ENCODE measurements around the gene COL9A3.

The COL9A3 gene

GRCh38 chr20:62812181-62812906 is 4.5 kb upstream of the COL9A3 start:
- DNase-seq: no peak

GRCh38 chr20:62812907-62813200 is 4.0 kb upstream of the COL9A3 start:
- no peak for DNase-seq

DNA sequence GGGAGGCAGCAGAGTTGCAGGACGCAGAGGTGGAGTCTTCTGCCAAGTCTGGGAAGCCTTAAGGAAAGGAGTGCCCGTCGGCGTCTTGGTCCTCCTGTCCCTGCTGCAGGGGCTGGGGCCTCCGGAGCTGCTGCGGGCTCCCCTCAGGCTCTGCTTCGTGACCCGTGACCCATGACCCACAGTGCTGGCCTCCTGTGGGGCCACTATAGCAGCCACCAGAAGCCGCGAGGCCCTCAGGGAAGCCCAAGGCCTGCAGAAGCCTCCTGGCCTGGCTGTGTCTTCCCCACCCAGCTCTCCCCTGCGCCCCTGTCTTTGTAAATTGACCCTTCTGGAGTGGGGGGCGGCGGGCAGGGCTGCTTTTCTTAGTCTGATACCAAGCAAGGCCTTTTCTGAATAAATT is 3.3 kb upstream of the COL9A3 start:
- DNase-seq: no peak

DNA sequence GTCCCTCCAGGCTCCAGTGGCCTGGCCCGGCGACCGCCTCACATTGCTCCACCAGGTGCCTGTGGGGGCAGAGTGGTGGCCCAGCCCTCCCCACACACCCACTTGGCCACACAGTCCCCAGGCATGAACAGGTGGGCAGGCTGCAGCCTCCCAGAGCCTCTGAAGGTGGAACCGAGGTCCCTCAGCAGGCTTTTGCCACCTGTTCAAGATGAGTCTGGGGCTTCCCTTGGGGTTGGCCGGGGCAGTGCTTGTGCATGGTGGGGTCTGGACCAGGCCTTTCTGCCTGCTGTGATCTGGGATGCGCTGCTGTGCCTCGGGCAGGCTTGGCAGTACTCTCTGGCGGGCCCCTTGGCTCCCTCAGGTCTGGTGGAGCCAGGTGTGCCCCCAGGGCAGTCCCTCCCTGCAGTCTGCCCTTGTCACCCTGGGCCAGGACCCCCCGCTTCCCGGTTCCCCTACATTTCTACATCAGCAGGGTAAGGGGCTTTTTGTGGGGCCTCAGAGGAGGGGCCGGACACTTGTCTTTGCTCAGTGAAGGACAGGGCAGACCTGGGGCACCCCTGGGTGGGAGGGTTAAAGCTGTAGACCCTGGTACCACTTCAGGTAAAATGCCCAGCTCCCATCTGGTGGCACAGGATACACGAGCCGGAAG is 2.7 kb upstream of the COL9A3 start:
- DNase-seq: no peak

DNA sequence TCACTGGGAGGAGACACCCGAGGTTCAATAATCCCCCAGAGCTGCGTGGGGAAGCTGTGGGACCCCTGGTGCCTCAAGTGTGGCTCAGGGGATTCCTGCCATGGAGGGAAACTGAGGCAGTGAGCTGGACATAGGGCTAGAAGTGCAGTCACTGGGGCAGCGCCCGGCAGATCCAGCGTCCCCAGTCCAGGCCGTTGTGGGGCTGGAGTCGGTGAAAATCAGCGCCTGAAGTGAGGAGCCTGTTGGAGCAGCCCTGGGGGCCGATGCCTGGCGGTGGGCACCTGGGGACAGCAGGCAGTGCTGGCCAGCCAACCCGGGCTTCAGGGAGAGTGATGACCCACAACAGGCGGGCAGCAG is 2.2 kb upstream of the COL9A3 start:
- no peak for DNase-seq

DNA sequence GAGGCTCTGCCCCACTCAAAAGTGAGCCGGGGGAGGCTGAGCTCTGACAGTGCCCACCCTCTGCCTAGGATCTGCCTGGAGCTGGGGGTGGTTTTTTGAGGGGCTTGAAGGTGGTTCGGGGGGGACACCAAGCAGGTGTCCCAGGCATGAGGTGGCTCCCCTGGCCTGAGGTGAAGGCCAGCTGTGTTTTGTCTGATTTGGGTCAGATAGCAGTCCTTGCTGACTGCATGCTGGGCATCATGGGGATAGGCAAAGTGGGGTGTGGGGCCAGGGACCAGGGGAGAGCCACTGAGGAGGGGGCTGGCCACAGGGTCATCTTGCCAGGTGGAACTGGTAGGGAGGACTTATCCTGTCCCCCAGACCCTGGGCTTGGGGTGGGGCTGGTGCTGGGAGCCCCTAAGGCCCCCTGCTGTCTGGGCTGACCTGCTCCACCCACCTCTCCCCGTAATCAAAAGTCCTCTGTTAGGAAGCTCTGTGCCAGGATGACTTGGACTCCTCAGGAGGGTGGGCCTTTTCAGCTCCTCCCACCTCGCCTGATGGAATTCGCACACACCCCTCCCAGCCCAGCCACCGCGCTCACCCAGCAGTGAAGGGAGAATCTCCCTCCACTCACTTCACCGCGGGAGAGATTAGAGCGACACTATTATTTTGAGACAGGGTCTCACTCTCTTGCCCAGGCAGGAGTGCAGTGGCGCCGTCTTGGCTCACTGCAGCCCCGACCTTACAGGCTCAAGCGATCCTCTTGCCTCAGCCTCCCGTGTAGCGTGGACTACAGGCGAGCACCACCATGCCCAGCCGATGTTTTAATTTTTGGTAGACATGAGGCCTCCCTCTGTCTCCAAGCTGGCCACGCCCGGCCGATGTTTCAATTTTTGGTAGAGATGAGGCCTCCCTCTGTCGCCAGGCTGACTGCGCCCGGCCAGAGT is 1.5 kb upstream of the COL9A3 start:
- no peak for DNase-seq

DNA sequence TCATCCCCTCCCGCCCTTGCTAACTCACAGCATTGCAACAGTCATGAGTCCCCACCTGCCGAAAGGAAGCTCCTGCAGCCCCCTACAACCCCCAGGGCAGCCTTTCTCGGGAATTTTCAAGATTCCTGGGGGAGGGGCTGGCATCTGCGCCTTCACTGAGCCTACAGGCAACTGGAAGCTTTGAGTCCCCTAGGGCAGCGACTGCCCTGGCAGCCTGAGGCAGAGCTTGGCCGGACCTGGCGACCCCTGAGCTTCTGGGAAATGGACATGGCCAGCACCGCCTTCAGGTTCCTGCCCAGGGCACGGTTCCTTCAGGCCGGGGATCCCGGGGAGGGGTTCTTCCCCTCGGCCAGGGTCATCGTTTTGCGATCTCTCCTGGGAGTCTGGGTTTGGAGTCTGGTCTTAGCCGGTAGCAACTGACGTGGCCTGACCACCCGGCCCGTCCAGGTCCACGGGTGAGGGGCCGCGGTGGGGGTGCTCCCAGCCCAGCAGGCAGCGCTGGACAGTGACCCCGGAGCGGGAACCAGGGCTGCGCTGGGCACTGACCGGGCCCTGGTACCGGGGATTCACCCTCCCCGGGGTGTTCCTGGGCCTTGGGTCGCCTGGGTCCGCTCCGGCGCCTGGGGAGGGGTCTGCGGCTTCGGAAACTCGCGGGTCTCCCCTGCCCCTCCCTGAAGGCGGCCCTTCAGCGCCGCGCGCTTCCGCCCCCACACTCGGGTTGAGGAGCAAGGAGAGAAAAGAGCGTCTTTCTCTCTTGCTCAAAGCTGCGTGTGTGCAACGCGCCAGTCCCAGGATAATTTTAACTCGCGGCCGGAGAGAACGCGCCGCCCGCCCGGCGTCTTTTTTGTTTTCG is 593 bp upstream of the COL9A3 start:
- DNase-seq: no peak

- no peak for DNase-seq
Measured at GRCh38 chr20:62817975-62818591, 1.2 kb downstream of the COL9A3 start.

DNA sequence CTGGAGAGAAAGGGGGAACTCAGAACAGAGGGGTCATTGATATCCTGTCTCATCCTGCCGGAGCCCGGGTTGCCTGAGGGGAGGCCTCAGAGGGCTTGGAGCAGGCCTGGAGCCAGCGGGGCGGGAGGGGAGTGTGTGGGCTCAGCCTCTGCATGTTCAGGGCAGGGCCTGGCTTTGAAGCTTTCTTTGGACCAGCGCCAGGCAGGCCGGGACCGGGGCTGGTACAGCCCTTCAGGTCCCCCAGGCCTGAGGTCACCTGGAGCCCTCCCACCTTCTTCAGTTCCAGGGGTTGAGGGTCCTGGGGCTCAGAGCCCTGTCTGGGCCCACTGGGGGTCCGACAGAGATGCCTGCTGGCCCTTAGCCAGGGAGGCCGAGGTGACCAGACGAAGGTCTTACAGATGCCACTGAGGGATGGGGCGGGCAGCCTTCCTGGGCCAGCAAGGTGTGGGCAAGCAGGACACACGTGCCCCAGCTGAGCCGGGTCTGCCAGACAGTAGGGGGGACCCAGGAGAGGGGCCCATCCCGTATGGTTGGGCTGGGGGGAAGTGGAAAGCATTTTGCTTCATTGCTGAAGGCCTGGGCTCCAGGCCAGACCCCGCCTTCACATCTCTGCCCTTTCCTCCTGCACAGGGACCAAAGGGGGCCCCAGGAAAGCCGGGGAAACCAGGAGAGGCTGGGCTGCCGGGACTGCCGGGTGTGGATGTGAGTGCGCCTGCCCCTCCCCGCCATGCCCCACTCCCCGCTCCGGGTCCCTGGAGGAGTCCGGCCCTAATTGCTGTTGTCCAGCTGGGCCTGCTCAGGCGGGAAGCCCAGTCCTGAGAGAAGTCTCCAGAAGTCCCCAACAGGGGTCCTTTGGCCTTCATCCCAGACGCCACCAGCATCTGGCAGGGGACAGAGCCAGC is 2.0 kb downstream of the COL9A3 start:
- no peak for DNase-seq

DNA sequence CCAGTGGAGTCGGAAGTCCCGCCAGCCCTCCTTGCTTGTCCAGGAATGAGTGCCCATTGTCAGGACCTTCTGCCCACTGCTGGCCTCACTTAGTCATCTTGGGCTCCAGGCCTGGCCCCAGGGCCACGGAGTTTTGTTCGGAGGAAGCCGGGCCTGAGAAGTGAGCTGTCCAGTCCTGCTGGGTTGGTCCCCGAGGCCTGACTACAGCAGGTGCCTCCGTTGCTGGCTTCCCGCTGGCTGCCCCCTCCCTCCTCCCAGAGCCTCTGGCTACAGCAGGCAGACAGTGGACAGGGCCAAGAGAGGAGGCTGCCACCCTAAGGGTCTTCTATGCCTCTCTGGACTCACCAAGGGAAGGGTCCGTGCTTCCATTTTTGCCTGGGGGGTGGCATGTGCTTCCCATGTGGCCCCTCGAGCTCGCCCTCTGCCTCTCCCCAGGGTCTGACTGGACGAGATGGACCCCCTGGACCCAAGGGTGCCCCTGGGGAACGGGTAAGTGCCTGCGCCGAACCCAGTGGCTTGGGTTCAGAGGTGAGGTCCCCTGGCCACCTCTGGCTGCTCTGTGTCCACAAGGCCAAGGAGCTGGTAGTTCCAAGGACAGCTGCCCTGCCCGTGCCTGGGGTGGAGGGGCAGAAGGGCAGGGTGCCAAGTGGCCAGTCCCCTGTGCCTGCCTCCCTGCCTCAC is 2.8 kb downstream of the COL9A3 start:
- DNase-seq: no peak

DNA sequence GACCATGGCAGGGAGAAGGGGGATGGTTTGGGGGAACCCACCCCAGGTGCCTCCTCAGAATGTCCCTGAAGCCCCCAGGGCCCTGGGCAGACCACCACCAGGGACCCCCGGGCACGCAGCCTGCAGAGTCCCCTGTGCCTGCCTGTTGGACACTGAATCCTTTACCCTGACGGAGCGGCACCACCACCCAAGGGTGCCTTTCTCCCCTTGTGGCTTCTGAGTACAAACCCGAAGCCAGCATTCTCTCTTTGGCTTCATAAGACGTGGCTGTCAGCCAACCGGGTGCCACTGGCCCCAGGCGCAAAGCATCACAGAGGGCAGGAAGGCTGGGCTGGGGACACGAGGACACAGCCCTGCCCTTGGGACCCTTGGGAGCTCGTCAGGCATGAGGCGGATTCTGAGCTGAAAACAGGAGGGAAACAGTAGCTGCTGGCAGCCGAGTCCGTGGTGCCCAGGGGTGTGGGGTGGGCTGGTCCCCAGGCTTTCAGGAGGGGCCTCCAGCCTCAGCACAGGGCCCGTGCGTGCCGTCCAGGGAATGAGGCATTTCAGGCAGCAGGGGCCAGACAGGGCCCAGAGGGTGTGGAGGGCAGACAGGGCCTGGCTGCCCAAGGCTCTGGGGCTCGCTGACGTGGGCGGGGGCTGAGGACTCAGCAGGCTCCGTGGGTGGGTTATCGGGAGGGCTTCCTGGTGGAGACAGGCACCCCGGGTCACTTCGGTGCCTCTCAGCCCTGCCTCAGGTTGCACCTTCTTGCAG is 3.5 kb downstream of the COL9A3 start:
- no peak for DNase-seq

- DNase-seq: no peak
Measured at GRCh38 chr20:62820962-62821725, 4.3 kb downstream of the COL9A3 start.

GRCh38 chr20:62821726-62822210 is 4.9 kb downstream of the COL9A3 start:
- no peak for DNase-seq

DNA sequence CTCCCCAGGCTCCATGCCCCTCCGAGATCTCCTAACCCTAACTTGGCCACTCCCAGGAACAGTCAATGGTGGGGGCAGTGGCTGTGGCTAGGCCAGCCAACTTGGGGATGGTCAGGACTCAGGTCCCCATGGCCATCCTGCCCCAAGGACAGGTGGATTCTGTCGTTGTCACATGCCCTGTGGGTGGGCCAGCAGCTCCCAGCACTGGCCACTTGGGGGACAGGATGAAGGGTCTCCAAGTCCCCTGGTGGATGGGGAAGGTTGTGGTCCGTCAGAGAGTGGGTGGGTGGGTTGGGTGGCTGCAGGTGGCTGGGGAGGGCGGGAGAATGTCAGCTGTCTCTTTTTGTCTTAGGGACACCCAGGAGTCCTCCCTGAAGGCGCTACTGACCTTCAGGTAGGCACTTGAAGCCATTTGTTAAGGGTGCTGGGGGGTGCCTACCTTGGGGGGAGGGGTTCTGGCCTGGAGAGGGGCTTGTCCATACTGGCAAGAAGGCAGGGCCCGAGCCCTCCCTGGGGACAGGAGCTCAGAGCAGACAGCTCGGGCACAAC is 5.5 kb downstream of the COL9A3 start:
- no peak for DNase-seq

GRCh38 chr20:62822788-62823651 is 6.2 kb downstream of the COL9A3 start:
- DNase-seq: no peak

DNA sequence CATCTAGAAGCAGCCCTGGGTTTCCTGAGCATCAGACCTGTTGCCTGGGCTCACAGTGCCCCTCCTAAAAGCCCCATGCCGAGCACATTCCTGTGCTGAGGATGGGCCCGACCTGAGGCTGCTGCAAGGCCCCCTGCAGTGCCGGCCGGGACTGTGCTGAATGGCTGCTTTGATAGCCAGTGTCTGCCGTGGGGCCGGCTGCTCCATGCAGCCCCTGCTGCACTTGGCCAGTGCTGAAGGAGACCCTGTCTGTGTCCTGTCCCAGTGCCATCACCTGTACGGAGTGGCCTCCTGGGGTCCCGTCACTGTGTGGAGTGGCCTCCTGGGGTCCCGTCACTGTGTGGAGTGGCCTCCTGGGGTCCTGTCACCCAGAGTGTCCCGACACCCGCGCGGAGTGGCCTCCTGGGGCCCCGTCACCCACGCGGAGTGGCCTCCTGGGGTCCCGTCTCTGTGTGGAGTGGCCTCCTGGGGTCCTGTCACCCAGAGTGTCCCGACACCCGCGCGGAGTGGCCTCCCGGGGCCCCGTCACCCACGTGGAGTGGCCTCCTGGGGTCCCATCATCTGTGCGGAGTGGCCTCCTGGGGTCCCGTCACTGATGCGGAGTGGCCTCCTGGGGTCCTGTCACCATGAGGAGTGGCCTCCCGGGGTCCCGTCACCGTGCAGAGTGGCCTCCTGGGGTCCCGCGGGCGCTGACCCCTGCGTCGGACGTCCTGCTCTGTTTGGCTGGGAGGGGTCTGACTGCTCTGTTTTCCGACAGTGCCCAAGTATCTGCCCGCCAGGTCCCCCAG is 7.0 kb downstream of the COL9A3 start:
- DNase-seq: no peak

Measured in activated CD4-positive, alpha-beta T cell treated with anti-CD3 and anti-CD28 coated beads for 1 hour (primary cell).